Measurements from ENCODE around the gene GSDME.

The GSDME gene

GRCh38 chr7:24788075-24788474 is 30.8 kb upstream of the GSDME start:
- no peaks in the 10 kb centered on the region for H3K36me3 ChIP-seq (replicated peaks in 1 of 2; ENCODE audit: control insufficient read depth in 2 of 2, insufficient read depth in 2 of 2, low read length in 2 of 2)
- H3K4me3 ChIP-seq (ENCODE audit: low read length in 2 of 2): no peak overlapping the region
- no peak overlapping the region for H3K14ac ChIP-seq (ENCODE audit: low read length)
- no peak overlapping the region for H3K9ac ChIP-seq (ENCODE audit: low read depth, low read length, poor library complexity)
- no peak overlapping the region for H4K8ac ChIP-seq (ENCODE audit: low read depth, low read length)
- H2AFZ ChIP-seq (ENCODE audit: low read length): no peak overlapping the region
- H3K4me1 ChIP-seq (ENCODE audit: control insufficient read depth in 2 of 2, insufficient read depth in 1 of 2, low read depth in 1 of 2, low read length in 2 of 2): no peaks in the 10 kb centered on the region
- H3K18ac ChIP-seq (ENCODE audit: low read length): no peak overlapping the region
- no CpG with 5 or more reads among the region's 9 CpGs for WGBS, 2 donors (ENCODE audit: extremely low coverage in 2 of 2, insufficient read length in 2 of 2, insufficient replicate concordance in 1 of 2)
- no peak overlapping the region for H2BK12ac ChIP-seq (ENCODE audit: low read length)
- no peak overlapping the region for H3K27ac ChIP-seq (replicated peaks; ENCODE audit: low read length)
- no peaks in the 10 kb centered on the region for H3K79me1 ChIP-seq (ENCODE audit: low read depth, low read length)
- no peak overlapping the region for H3K23ac ChIP-seq (ENCODE audit: low read depth, low read length, poor library complexity)
- no peak overlapping the region for H3K4me2 ChIP-seq (ENCODE audit: insufficient read depth, low read length, poor library complexity, severe bottlenecking)
- no peak overlapping the region for H2AK5ac ChIP-seq (ENCODE audit: low read depth, low read length)
- H2BK5ac ChIP-seq (ENCODE audit: low read length): no peak overlapping the region
- H2BK15ac ChIP-seq (ENCODE audit: low read length): no peak overlapping the region
- H3K9me3 ChIP-seq (replicated peaks in 1 of 2; ENCODE audit: control insufficient read depth in 2 of 2, insufficient read depth in 1 of 2, low read depth in 1 of 2, low read length in 2 of 2): peaks cover 1 to 9% of the 10 kb centered on the region in 2 donors
- H3K27me3 ChIP-seq (ENCODE audit: control insufficient read depth in 3 of 3, insufficient read depth in 3 of 3, low read depth in 1 of 3, low read length in 3 of 3): no peaks in the 10 kb centered on the region
- no peak overlapping the region for H4K91ac ChIP-seq (ENCODE audit: low read depth, low read length, poor library complexity)
- DNase-seq (ENCODE audit: low spot score): no peak
- H2BK120ac ChIP-seq (ENCODE audit: low read depth, low read length): no peak overlapping the region
- no peak overlapping the region for H3K4ac ChIP-seq (ENCODE audit: low read length)

- Histone ChIP-seq H3K4me1 (ENCODE audit: control insufficient read depth in 2 of 2, insufficient read depth in 1 of 2, low read depth in 1 of 2, low read length in 2 of 2) (no peaks in the 10 kb centered on the region), H2AK5ac (ENCODE audit: low read depth, low read length) (no peak overlapping the region), H4K91ac (ENCODE audit: low read depth, low read length, poor library complexity) (no peak overlapping the region), H3K79me1 (ENCODE audit: low read depth, low read length) (no peaks in the 10 kb centered on the region), H2BK12ac (ENCODE audit: low read length) (no peak overlapping the region), H2BK120ac (ENCODE audit: low read depth, low read length) (no peak overlapping the region), H3K9me3 (replicated peaks in 1 of 2; ENCODE audit: control insufficient read depth in 2 of 2, insufficient read depth in 1 of 2, low read depth in 1 of 2, low read length in 2 of 2) (peaks cover 2 to 9% of the 10 kb centered on the region in 2 donors), H2BK15ac (ENCODE audit: low read length) (no peak overlapping the region), H3K9ac (ENCODE audit: low read depth, low read length, poor library complexity) (no peak overlapping the region), H2BK5ac (ENCODE audit: low read length) (no peak overlapping the region), H3K4ac (ENCODE audit: low read length) (no peak overlapping the region), H3K4me3 (ENCODE audit: low read length in 2 of 2) (no peak overlapping the region), H3K27ac (replicated peaks; ENCODE audit: low read length) (no peak overlapping the region), H2AFZ (ENCODE audit: low read length) (no peak overlapping the region), H4K8ac (ENCODE audit: low read depth, low read length) (no peak overlapping the region), H3K18ac (ENCODE audit: low read length) (no peak overlapping the region), H3K36me3 (replicated peaks in 1 of 2; ENCODE audit: control insufficient read depth in 2 of 2, insufficient read depth in 2 of 2, low read length in 2 of 2) (no peaks in the 10 kb centered on the region), H3K14ac (ENCODE audit: low read length) (no peak overlapping the region), H3K23ac (ENCODE audit: low read depth, low read length, poor library complexity) (no peak overlapping the region), H3K4me2 (ENCODE audit: insufficient read depth, low read length, poor library complexity, severe bottlenecking) (no peak overlapping the region), H3K27me3 (ENCODE audit: control insufficient read depth in 3 of 3, insufficient read depth in 3 of 3, low read depth in 1 of 3, low read length in 3 of 3) (no peaks in the 10 kb centered on the region)
- no peak for DNase-seq (ENCODE audit: low spot score)
- WGBS, 2 donors (ENCODE audit: extremely low coverage in 2 of 2, insufficient read length in 2 of 2, insufficient replicate concordance in 1 of 2): no CpG with 5 or more reads among the region's 5 CpGs
Measured at GRCh38 chr7:24786941-24787340, 29.7 kb upstream of the GSDME start.

GRCh38 chr7:24786306-24786705 is 29.0 kb upstream of the GSDME start:
- Histone ChIP-seq H3K4me1 (ENCODE audit: control insufficient read depth in 2 of 2, insufficient read depth in 1 of 2, low read depth in 1 of 2, low read length in 2 of 2) (no peaks in the 10 kb centered on the region), H2AK5ac (ENCODE audit: low read depth, low read length) (no peak overlapping the region), H3K9ac (ENCODE audit: low read depth, low read length, poor library complexity) (no peak overlapping the region), H3K4me2 (ENCODE audit: insufficient read depth, low read length, poor library complexity, severe bottlenecking) (no peak overlapping the region), H3K36me3 (replicated peaks in 1 of 2; ENCODE audit: control insufficient read depth in 2 of 2, insufficient read depth in 2 of 2, low read length in 2 of 2) (no peaks in the 10 kb centered on the region), H3K23ac (ENCODE audit: low read depth, low read length, poor library complexity) (no peak overlapping the region), H3K4ac (ENCODE audit: low read length) (no peak overlapping the region), H3K4me3 (ENCODE audit: low read length in 2 of 2) (no peak overlapping the region), H4K91ac (ENCODE audit: low read depth, low read length, poor library complexity) (no peak overlapping the region), H3K14ac (ENCODE audit: low read length) (no peak overlapping the region), H2BK15ac (ENCODE audit: low read length) (no peak overlapping the region), H2BK120ac (ENCODE audit: low read depth, low read length) (no peak overlapping the region), H3K18ac (ENCODE audit: low read length) (no peak overlapping the region), H3K27ac (replicated peaks; ENCODE audit: low read length) (no peak overlapping the region), H3K79me1 (ENCODE audit: low read depth, low read length) (no peaks in the 10 kb centered on the region), H3K9me3 (replicated peaks in 1 of 2; ENCODE audit: control insufficient read depth in 2 of 2, insufficient read depth in 1 of 2, low read depth in 1 of 2, low read length in 2 of 2) (peaks cover 2 to 9% of the 10 kb centered on the region in 2 donors), H3K27me3 (ENCODE audit: control insufficient read depth in 3 of 3, insufficient read depth in 3 of 3, low read depth in 1 of 3, low read length in 3 of 3) (no peaks in the 10 kb centered on the region), H4K8ac (ENCODE audit: low read depth, low read length) (no peak overlapping the region), H2AFZ (ENCODE audit: low read length) (no peak overlapping the region), H2BK12ac (ENCODE audit: low read length) (no peak overlapping the region), H2BK5ac (ENCODE audit: low read length) (no peak overlapping the region)
- no peak for DNase-seq (ENCODE audit: low spot score)
- WGBS, 2 donors (ENCODE audit: extremely low coverage in 2 of 2, insufficient read length in 2 of 2, insufficient replicate concordance in 1 of 2): no CpG with 5 or more reads among the region's 4 CpGs

GRCh38 chr7:24784277-24784676 is 27.0 kb upstream of the GSDME start:
- Histone ChIP-seq H3K9me3 (replicated peaks in 1 of 2; ENCODE audit: control insufficient read depth in 2 of 2, insufficient read depth in 1 of 2, low read depth in 1 of 2, low read length in 2 of 2) (peaks cover 2 to 9% of the 10 kb centered on the region in 2 donors), H3K4me3 (ENCODE audit: low read length in 2 of 2) (no peak overlapping the region), H2BK5ac (ENCODE audit: low read length) (no peak overlapping the region), H3K36me3 (replicated peaks in 1 of 2; ENCODE audit: control insufficient read depth in 2 of 2, insufficient read depth in 2 of 2, low read length in 2 of 2) (no peaks in the 10 kb centered on the region), H3K23ac (ENCODE audit: low read depth, low read length, poor library complexity) (no peak overlapping the region), H4K8ac (ENCODE audit: low read depth, low read length) (no peak overlapping the region), H2AFZ (ENCODE audit: low read length) (no peak overlapping the region), H4K91ac (ENCODE audit: low read depth, low read length, poor library complexity) (no peak overlapping the region), H3K18ac (ENCODE audit: low read length) (no peak overlapping the region), H3K9ac (ENCODE audit: low read depth, low read length, poor library complexity) (no peak overlapping the region), H2AK5ac (ENCODE audit: low read depth, low read length) (no peak overlapping the region), H2BK12ac (ENCODE audit: low read length) (no peak overlapping the region), H3K14ac (ENCODE audit: low read length) (no peak overlapping the region), H2BK120ac (ENCODE audit: low read depth, low read length) (no peak overlapping the region), H3K4ac (ENCODE audit: low read length) (no peak overlapping the region), H3K27me3 (ENCODE audit: control insufficient read depth in 3 of 3, insufficient read depth in 3 of 3, low read depth in 1 of 3, low read length in 3 of 3) (no peaks in the 10 kb centered on the region), H2BK15ac (ENCODE audit: low read length) (no peak overlapping the region), H3K79me1 (ENCODE audit: low read depth, low read length) (no peaks in the 10 kb centered on the region), H3K27ac (replicated peaks; ENCODE audit: low read length) (no peak overlapping the region), H3K4me1 (ENCODE audit: control insufficient read depth in 2 of 2, insufficient read depth in 1 of 2, low read depth in 1 of 2, low read length in 2 of 2) (no peaks in the 10 kb centered on the region), H3K4me2 (ENCODE audit: insufficient read depth, low read length, poor library complexity, severe bottlenecking) (no peak overlapping the region)
- WGBS, 2 donors (ENCODE audit: extremely low coverage in 2 of 2, insufficient read length in 2 of 2, insufficient replicate concordance in 1 of 2): no CpG with 5 or more reads among the region's 5 CpGs
- DNase-seq (ENCODE audit: low spot score): no peak
